Liver (tissue), 9 donors: ENCODE results near the gene OPRL1. TPM values are rescaled to one million over a fixed set of nuclear protein-coding genes. Genes with fewer than 3 reads are reported as not detected.
A peak's percentile ranks its signal among the peaks of the same experiment; 100 is the strongest.

Experiments used
- DNase-seq: peaks from one replicate; pipeline ENCODE4 v3.0.0-alpha.2; 2017; ENCODE audit warnings: low spot score
- H3K27ac ChIP-seq, 2 donors: one replicate each; pipeline ENCODE4 v1.7.0; 2013; ENCODE audit warnings: inconsistent platforms in 2 of 2, low read length in 2 of 2, control low read depth in 1 of 2, low read depth in 1 of 2, mild to moderate bottlenecking in 1 of 2
- H3K27me3 ChIP-seq, 4 donors: one replicate each; pipeline versions ENCODE4 v1.6.1 to v1.7.0; 2013; ENCODE audit warnings: low read length in 3 of 4, inconsistent platforms in 1 of 4, mild to moderate bottlenecking in 1 of 4, moderate library complexity in 1 of 4; ENCODE audit not compliant: control insufficient read depth in 4 of 4, insufficient read depth in 4 of 4
- H3K36me3 ChIP-seq, 4 donors: one replicate each; pipeline versions ENCODE4 v1.6.1 to v1.7.0; 2013; ENCODE audit warnings: low read length in 3 of 4, mild to moderate bottlenecking in 3 of 4, low read depth in 1 of 4, moderate library complexity in 1 of 4; ENCODE audit not compliant: control insufficient read depth in 4 of 4, insufficient read depth in 3 of 4
- H3K4me1 ChIP-seq, 4 donors: one replicate each; pipeline versions ENCODE4 v1.6.1 to v1.7.0; 2013; ENCODE audit warnings: low read length in 3 of 4, mild to moderate bottlenecking in 3 of 4, moderate library complexity in 1 of 4; ENCODE audit not compliant: control insufficient read depth in 4 of 4, insufficient read depth in 4 of 4
- H3K4me3 ChIP-seq, 3 donors: one replicate each; pipeline versions ENCODE4 v1.6.1 to v1.7.0; 2013; ENCODE audit warnings: low read length in 3 of 3, control low read depth in 1 of 3, low read depth in 1 of 3, mild to moderate bottlenecking in 1 of 3
- H3K9ac ChIP-seq, 2 donors: one replicate each; pipeline ENCODE4 v1.7.0; 2013; ENCODE audit warnings: low read length in 2 of 2, mild to moderate bottlenecking in 2 of 2, moderate library complexity in 2 of 2, control low read depth in 1 of 2, low read depth in 1 of 2
- H3K9me3 ChIP-seq, 4 donors: one replicate each; pipeline versions ENCODE4 v1.6.1 to v1.7.0; 2013; ENCODE audit warnings: low read length in 3 of 4; ENCODE audit not compliant: control insufficient read depth in 4 of 4
- CTCF ChIP-seq: fragments of 150-350 bp; IDR thresholded peaks from 2 replicates; pipeline ENCODE4 v1.5.1; 2017; ENCODE audit warnings: improper control_type of control experiment, low read depth, low read length; ENCODE audit not compliant: missing input control
- GABPA ChIP-seq, 2 donors: IDR thresholded peaks in 1 of 2; conservative IDR thresholded peaks in 1 of 2; 2 replicates each; pipeline ENCODE4 v1.6.1; 2016; ENCODE audit warnings: antibody characterized with exemption in 2 of 2, mild to moderate bottlenecking in 1 of 2, moderate library complexity in 1 of 2
- JUND ChIP-seq, 2 donors: IDR thresholded peaks; 2 replicates each; pipeline ENCODE4 v1.6.1; 2016; ENCODE audit warnings: antibody characterized with exemption in 2 of 2
- NR2F2 ChIP-seq: IDR thresholded peaks from 2 replicates; pipeline ENCODE4 v1.6.1; 2016; ENCODE audit warnings: antibody characterized with exemption
- RAD21 ChIP-seq, 2 donors: IDR thresholded peaks; 2 replicates each; pipeline ENCODE4 v1.6.1; 2016; ENCODE audit warnings: antibody characterized with exemption in 2 of 2, mild to moderate bottlenecking in 2 of 2
- RXRA ChIP-seq, 2 donors: IDR thresholded peaks; 2 replicates each; pipeline ENCODE4 v1.6.1; 2017 to 2018; ENCODE audit warnings: antibody characterized with exemption in 2 of 2, mild to moderate bottlenecking in 1 of 2
- SP1 ChIP-seq: IDR thresholded peaks from 2 replicates; pipeline ENCODE4 v1.6.1; 2018; ENCODE audit warnings: antibody characterized with exemption, mild to moderate bottlenecking
- TAF1 ChIP-seq: conservative IDR thresholded peaks from 2 replicates; pipeline ENCODE4 v1.6.1; 2016; ENCODE audit warnings: antibody characterized with exemption, mild to moderate bottlenecking
- YY1 ChIP-seq: IDR thresholded peaks from 2 replicates; pipeline ENCODE4 v1.6.1; 2016; ENCODE audit warnings: antibody characterized with exemption, mild to moderate bottlenecking
- ZBTB33 ChIP-seq: IDR thresholded peaks from 2 replicates; pipeline ENCODE4 v1.6.1; 2016; ENCODE audit warnings: antibody characterized with exemption
- WGBS: extraction: QIAGEN DNeasy Blood & Tissue Kit; methylation state at CpG from one replicate; pipeline ENCODE4 v1.1.7; 2013; 5-methylcytosine and 5-hydroxymethylcytosine counted together
- polyA plus RNA-seq, 2 donors: library from polyadenylated mRNA; stranded (reverse) in 1 of 2; unstranded in 1 of 2; fragments of 200-250 nt in 1 of 2; fragments of >200 nt in 1 of 2; fragmentation: Nextera tagmentation in 1 of 2; extraction: Ambion mirVana in 1 of 2; gene quantifications; one replicate each; pipeline versions ENCODE4 v1.2.1 to v1.2.3, GENCODE V29; 2013 to 2015
- total RNA-seq, 2 donors: library from RNA; depleted of rRNA; stranded (reverse); fragments of >200 nt; gene quantifications; one replicate each; pipeline ENCODE4 v1.2.3, GENCODE V29; 2014
- TF ChIP-seq, protein P1 (sequence below): IDR thresholded peaks from 2 replicates; pipeline ENCODE4 v1.6.1; 2016; ENCODE audit warnings: antibody characterized with exemption
- donor health status: healthy.
- donor health status: healthy.
- donor health status: healthy.
- donor health status: healthy.
- donor health status: healthy.

The OPRL1 gene
- total and polyA plus RNA-seq, 4 donors = 0.04 to 0.79 (median 0.35) TPM

DNA sequence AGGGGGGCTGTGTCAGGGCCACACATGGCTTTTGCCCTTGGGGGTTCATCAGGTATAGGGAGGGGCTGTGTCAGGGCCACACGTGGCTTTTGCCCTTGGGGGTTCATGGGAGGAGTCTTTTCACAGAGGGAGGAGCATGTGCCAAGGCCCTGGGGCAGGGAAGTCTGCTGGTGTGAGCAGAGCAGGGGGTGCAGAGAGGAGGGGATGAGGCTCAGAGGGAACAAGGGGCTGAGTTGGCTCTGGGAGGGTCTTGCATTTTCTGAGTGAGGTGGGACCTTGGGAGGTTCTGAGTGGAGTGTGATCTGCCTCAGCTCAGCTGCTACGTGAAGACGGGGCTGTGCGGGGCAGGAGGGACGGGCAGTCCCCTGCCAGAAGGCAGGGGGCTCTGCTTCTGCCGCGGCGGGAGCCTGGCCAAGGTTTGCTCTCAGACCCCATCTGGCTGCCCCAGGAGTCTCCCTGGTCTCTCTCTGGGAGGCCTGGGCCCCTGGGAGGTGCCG is 24.4 kb upstream of the OPRL1 start:
- Histone ChIP-seq H3K9me3 (no peaks in the 10 kb centered on the region), H3K27ac (peak overlapping the region; percentile 15 to 53), H3K9ac (no peak overlapping the region), H3K4me3 (no peak overlapping the region), H3K36me3 (no peaks in the 10 kb centered on the region), H3K27me3 (peaks cover 0 to 5% (median 1%) of the 10 kb centered on the region in 4 donors), H3K4me1 (peaks cover 0 to 17% (median 7%) of the 10 kb centered on the region in 4 donors)
- DNase-seq = no peak
- TF ChIP-seq CTCF (no peak), ZBTB33 (no peak), TAF1 (no peak), GABPA (IDR thresholded peaks at IDR 0.05 in 1 of 2, conservative IDR thresholded peaks at IDR 0.05 in 1 of 2) (no peak), RAD21 (IDR thresholded peaks at IDR 0.05) (no peak)
- TF ChIP-seq, protein P1, sequence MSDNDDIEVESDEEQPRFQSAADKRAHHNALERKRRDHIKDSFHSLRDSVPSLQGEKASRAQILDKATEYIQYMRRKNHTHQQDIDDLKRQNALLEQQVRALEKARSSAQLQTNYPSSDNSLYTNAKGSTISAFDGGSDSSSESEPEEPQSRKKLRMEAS = no peak
- 69% methylated on average over 9 of the region's 9 CpGs for WGBS

GRCh38 chr20:64055893-64056638 is 23.8 kb upstream of the OPRL1 start:
- TF ChIP-seq SP1 (no peak), YY1 (no peak)
- WGBS = 35% methylated on average over 22 of the region's 22 CpGs
- peaks cover 0 to 2% (median under 1%) of the 10 kb centered on the region in 4 donors for H3K27me3 ChIP-seq
- peak overlapping the region; percentile 15 to 53 for H3K27ac ChIP-seq
- no peak for DNase-seq
- no peaks in the 10 kb centered on the region for H3K9me3 ChIP-seq
- no peaks in the 10 kb centered on the region for H3K36me3 ChIP-seq
- no peak overlapping the region for H3K9ac ChIP-seq
- H3K4me3 ChIP-seq = no peak overlapping the region
- peaks cover 0 to 17% (median 7%) of the 10 kb centered on the region in 4 donors for H3K4me1 ChIP-seq

GRCh38 chr20:64056639-64056888 is 23.3 kb upstream of the OPRL1 start:
- H3K36me3 ChIP-seq = no peaks in the 10 kb centered on the region
- H3K27ac ChIP-seq = peak overlapping the region; percentile 17 to 59
- no peak for TF ChIP-seq CTCF
- peak; percentile 73 for TF ChIP-seq NR2F2
- no peak for TF ChIP-seq JUND (IDR thresholded peaks at IDR 0.05)
- TF ChIP-seq RXRA (IDR thresholded peaks at IDR 0.05) = peak in 1 of 2 donors; percentile 16
- WGBS = 18% methylated on average over 7 of the region's 7 CpGs
- H3K9me3 ChIP-seq = no peaks in the 10 kb centered on the region
- peaks cover 0 to 17% (median 7%) of the 10 kb centered on the region in 4 donors for H3K4me1 ChIP-seq
- no peak for DNase-seq
- no peak overlapping the region for H3K4me3 ChIP-seq
- H3K9ac ChIP-seq = no peak overlapping the region
- peaks cover 0 to 2% (median 0%) of the 10 kb centered on the region in 4 donors for H3K27me3 ChIP-seq
